ENCODE measurements around the gene NMT1.

DNA sequence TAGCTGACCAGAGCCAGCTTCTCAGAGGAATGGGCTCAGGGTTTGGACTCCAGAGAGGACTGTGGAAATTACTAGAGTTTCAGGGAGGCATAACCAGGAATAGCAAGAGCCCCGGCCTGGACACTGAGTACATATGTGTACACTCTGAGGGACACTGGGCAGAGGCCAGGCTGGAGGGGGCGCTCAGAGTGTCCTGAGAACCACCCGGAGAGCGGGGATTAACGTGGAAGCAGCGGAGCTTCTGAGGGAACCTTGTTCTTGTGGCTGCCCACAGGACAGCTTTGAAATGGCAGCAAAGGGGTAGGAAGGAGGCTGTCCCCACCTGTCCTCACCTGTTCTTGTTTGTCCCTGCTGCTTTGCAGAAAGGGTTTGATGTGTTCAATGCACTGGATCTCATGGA lies 43.4 kb downstream of the NMT1 start:
- TF ChIP-seq, protein P1, sequence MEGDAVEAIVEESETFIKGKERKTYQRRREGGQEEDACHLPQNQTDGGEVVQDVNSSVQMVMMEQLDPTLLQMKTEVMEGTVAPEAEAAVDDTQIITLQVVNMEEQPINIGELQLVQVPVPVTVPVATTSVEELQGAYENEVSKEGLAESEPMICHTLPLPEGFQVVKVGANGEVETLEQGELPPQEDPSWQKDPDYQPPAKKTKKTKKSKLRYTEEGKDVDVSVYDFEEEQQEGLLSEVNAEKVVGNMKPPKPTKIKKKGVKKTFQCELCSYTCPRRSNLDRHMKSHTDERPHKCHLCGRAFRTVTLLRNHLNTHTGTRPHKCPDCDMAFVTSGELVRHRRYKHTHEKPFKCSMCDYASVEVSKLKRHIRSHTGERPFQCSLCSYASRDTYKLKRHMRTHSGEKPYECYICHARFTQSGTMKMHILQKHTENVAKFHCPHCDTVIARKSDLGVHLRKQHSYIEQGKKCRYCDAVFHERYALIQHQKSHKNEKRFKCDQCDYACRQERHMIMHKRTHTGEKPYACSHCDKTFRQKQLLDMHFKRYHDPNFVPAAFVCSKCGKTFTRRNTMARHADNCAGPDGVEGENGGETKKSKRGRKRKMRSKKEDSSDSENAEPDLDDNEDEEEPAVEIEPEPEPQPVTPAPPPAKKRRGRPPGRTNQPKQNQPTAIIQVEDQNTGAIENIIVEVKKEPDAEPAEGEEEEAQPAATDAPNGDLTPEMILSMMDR (IDR thresholded peaks at IDR 0.05): no peak
- TF ChIP-seq EZH2phosphoT487 (IDR thresholded peaks at IDR 0.05; ENCODE audit: borderline replicate concordance, low read depth): no peak
- TF ChIP-seq, protein P2, sequence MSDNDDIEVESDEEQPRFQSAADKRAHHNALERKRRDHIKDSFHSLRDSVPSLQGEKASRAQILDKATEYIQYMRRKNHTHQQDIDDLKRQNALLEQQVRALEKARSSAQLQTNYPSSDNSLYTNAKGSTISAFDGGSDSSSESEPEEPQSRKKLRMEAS (IDR thresholded peaks at IDR 0.05; ENCODE audit: low read depth): no peak
- TF ChIP-seq JUND (IDR thresholded peaks at IDR 0.05): no peak
- no peak for TF ChIP-seq ELF1 (IDR thresholded peaks at IDR 0.05)
- TF ChIP-seq, protein P3, sequence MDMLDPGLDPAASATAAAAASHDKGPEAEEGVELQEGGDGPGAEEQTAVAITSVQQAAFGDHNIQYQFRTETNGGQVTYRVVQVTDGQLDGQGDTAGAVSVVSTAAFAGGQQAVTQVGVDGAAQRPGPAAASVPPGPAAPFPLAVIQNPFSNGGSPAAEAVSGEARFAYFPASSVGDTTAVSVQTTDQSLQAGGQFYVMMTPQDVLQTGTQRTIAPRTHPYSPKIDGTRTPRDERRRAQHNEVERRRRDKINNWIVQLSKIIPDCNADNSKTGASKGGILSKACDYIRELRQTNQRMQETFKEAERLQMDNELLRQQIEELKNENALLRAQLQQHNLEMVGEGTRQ (IDR thresholded peaks at IDR 0.05; ENCODE audit: borderline replicate concordance, low read depth, low read length): no peak
- TF ChIP-seq RCOR1 (IDR thresholded peaks at IDR 0.05; ENCODE audit: low read length): no peak
- no peak for TF ChIP-seq RFX5 (IDR thresholded peaks at IDR 0.05; ENCODE audit: low read length)
- TF ChIP-seq POLR2AphosphoS5 (IDR thresholded peaks at IDR 0.05; ENCODE audit: low read depth, low read length): no peak
- no peak for TF ChIP-seq FOSL2 (IDR thresholded peaks at IDR 0.05; ENCODE audit: borderline replicate concordance, low read depth)
- no peak for TF ChIP-seq GABPA (IDR thresholded peaks at IDR 0.05; ENCODE audit: low read depth)
- no peak for TF ChIP-seq EP300 (IDR thresholded peaks at IDR 0.05; ENCODE audit: borderline replicate concordance in 1 of 2, low read depth in 1 of 2, low read length in 1 of 2)
- no peak for TF ChIP-seq YY1 (IDR thresholded peaks at IDR 0.05; ENCODE audit: low read depth)
- TF ChIP-seq CHD2 (IDR thresholded peaks at IDR 0.05; ENCODE audit: low read length, partially characterized antibody): no peak

Data from SK-N-SH (cell line).